GM12875 (cell line): Measurements from ENCODE around the gene PITPNM1.

Experiments used
- H3K4me3 ChIP-seq: one replicate; pipeline ENCODE4 v1.5.1; 2011; ENCODE audit warnings: low read depth, low read length, control low read depth
- CTCF ChIP-seq: IDR thresholded peaks from 2 replicates; pipeline ENCODE4 v1.5.1; 2011; ENCODE audit warnings: low read depth, mild to moderate bottlenecking, control low read depth, inconsistent platforms, low read length, moderate library complexity, borderline replicate concordance; ENCODE audit not compliant: insufficient read depth

The PITPNM1 gene

DNA sequence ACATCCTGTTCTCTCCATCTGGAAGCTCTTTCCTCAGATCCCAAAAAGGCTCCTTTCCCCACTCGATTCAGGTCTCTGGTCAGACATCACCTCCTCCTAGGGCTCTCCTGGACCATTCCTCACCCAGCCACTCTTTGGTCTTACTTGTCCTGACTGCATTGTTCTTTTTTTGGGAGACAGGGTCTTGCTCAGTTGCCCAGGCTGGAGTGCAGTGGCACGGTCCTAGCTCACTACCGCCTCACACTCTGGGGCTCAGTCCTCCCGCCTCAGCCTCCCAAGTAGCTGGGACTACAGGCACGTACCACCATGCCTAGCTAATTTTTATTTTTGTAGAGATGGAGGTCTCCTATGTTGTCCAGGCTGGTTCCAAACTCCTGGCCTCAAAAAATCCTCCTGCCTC, 59.6 kb downstream of the PITPNM1 start:
- H3K4me3 ChIP-seq = no peak overlapping the region
- TF ChIP-seq CTCF = no peak

- no peak overlapping the region for H3K4me3 ChIP-seq
- no peak for TF ChIP-seq CTCF
These were observed 62.4 kb downstream of the PITPNM1 start for GRCh38 chr11:67442504-67443404.
